Ishikawa (cell line): ENCODE data around the gene TMEM108.

Source experiments
- TEAD4 ChIP-seq: IDR thresholded peaks from 2 replicates; pipeline ENCODE4 v1.6.1; 2012
- TF ChIP-seq, protein P1 (sequence below): IDR thresholded peaks from 2 replicates; pipeline ENCODE4 v1.6.1; 2012; ENCODE audit warnings: low read depth, mild to moderate bottlenecking

DNA sequence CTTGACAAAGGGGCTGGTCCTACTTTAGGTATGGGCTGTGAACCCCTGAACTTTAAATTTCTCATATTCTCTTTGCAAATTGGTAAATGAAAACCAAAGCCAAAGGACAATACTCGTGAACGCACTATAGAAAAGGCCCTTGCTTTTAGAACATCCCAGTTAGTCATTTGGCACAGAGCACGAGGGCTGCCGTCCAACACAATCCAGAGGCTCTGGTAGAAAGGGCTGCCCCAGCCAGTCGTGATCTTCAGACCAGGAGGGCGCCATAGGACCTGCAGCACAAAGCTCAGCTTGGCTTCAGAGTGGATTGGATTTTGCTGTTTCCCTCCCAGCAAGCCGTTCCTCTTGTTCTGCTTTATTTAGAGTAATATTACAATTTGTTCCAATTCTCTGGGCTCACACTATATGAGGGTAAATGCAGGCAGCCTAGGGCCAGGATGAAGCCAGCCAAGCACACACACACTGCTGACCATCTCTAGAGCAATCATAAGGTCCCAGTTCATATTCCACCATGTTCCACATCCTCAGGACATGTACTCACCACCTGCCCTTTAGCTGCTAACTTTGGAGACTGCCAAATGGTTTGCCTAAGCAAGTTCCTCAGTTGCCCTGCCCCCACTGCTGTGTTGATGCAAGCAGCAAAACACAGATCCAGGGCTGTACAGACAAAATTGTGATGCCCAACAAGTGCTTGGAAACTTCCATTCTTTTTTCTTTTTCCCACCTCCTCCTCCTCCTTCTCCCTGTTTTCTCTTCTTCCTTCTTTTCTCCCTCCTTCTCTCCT lies 355.7 kb downstream of the TMEM108 start:
- TF ChIP-seq, protein P1, sequence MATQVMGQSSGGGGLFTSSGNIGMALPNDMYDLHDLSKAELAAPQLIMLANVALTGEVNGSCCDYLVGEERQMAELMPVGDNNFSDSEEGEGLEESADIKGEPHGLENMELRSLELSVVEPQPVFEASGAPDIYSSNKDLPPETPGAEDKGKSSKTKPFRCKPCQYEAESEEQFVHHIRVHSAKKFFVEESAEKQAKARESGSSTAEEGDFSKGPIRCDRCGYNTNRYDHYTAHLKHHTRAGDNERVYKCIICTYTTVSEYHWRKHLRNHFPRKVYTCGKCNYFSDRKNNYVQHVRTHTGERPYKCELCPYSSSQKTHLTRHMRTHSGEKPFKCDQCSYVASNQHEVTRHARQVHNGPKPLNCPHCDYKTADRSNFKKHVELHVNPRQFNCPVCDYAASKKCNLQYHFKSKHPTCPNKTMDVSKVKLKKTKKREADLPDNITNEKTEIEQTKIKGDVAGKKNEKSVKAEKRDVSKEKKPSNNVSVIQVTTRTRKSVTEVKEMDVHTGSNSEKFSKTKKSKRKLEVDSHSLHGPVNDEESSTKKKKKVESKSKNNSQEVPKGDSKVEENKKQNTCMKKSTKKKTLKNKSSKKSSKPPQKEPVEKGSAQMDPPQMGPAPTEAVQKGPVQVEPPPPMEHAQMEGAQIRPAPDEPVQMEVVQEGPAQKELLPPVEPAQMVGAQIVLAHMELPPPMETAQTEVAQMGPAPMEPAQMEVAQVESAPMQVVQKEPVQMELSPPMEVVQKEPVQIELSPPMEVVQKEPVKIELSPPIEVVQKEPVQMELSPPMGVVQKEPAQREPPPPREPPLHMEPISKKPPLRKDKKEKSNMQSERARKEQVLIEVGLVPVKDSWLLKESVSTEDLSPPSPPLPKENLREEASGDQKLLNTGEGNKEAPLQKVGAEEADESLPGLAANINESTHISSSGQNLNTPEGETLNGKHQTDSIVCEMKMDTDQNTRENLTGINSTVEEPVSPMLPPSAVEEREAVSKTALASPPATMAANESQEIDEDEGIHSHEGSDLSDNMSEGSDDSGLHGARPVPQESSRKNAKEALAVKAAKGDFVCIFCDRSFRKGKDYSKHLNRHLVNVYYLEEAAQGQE: no peak
- no peak for TF ChIP-seq TEAD4
